H9 (cell line): ENCODE data around the gene NPAS3. TPM values are rescaled to one million over a fixed set of nuclear protein-coding genes. Genes with fewer than 3 reads are reported as not detected.

Experiments used
- DNase-seq: peaks from one replicate; pipeline ENCODE4 v3.0.0-alpha.2; 2017
- H2AFZ ChIP-seq: one replicate; pipeline ENCODE4 v1.6.1; 2013; ENCODE audit warnings: mild to moderate bottlenecking, low read length, control low read depth, moderate library complexity
- H2AK5ac ChIP-seq: 2 replicates; pipeline ENCODE4 v1.6.1; 2013; ENCODE audit warnings: low read length, control low read depth, mixed read lengths; ENCODE audit not compliant: insufficient read length
- H2BK120ac ChIP-seq: one replicate; pipeline ENCODE4 v1.6.1; 2013; ENCODE audit warnings: low read depth, mild to moderate bottlenecking, low read length, control low read depth, inconsistent platforms; ENCODE audit not compliant: poor library complexity, severe bottlenecking
- H2BK12ac ChIP-seq: 2 replicates; pipeline ENCODE4 v1.6.1; 2013; ENCODE audit warnings: low read length, control low read depth, mixed read lengths, low read depth; ENCODE audit not compliant: insufficient read length
- H2BK15ac ChIP-seq: 2 replicates; pipeline ENCODE4 v1.6.1; 2013; ENCODE audit warnings: low read depth, low read length, control low read depth
- H2BK20ac ChIP-seq: one replicate; pipeline ENCODE4 v1.6.1; 2013; ENCODE audit warnings: low read depth, mild to moderate bottlenecking, low read length, control low read depth, inconsistent platforms; ENCODE audit not compliant: poor library complexity, severe bottlenecking
- H2BK5ac ChIP-seq: 2 replicates; pipeline ENCODE4 v1.6.1; 2013; ENCODE audit warnings: low read length, control low read depth, mixed read lengths; ENCODE audit not compliant: insufficient read length
- H3K14ac ChIP-seq: 2 replicates; pipeline ENCODE4 v1.6.1; 2013; ENCODE audit warnings: low read length, control low read depth; ENCODE audit not compliant: insufficient read depth
- H3K18ac ChIP-seq: 2 replicates; pipeline ENCODE4 v1.6.1; 2013; ENCODE audit warnings: low read depth, mild to moderate bottlenecking, mixed read lengths, low read length, control low read depth; ENCODE audit not compliant: insufficient read length
- H3K23ac ChIP-seq: 2 replicates; pipeline ENCODE4 v1.6.1; 2013; ENCODE audit warnings: low read length, control low read depth, mixed read lengths, low read depth; ENCODE audit not compliant: insufficient read length
- H3K23me2 ChIP-seq: 2 replicates; pipeline ENCODE4 v1.6.1; 2013; ENCODE audit warnings: low read depth, mild to moderate bottlenecking, mixed read lengths, low read length, control low read depth; ENCODE audit not compliant: insufficient read length, poor library complexity, severe bottlenecking
- H3K27ac ChIP-seq: 2 replicates; pipeline ENCODE4 v1.5.1; 2013; ENCODE audit warnings: low read length, control low read depth, mixed read lengths, low read depth; ENCODE audit not compliant: insufficient read length
- H3K27me3 ChIP-seq: 2 replicates; pipeline ENCODE4 v1.6.1; 2013; ENCODE audit warnings: low read length, control low read depth, inconsistent platforms; ENCODE audit not compliant: insufficient read depth
- H3K4ac ChIP-seq: 2 replicates; pipeline ENCODE4 v1.6.1; 2013; ENCODE audit warnings: low read depth, mild to moderate bottlenecking, control low read depth, inconsistent platforms, low read length, moderate library complexity
- H3K4me1 ChIP-seq: 2 replicates; pipeline ENCODE4 v1.6.1; 2013; ENCODE audit warnings: low read length, control low read depth, inconsistent platforms; ENCODE audit not compliant: insufficient read depth
- H3K4me2 ChIP-seq: 2 replicates; pipeline ENCODE4 v1.6.1; 2013; ENCODE audit warnings: low read length, control low read depth, mixed read lengths; ENCODE audit not compliant: insufficient read length, insufficient read depth
- H3K56ac ChIP-seq: 2 replicates; pipeline ENCODE4 v1.6.1; 2013; ENCODE audit warnings: low read depth, mild to moderate bottlenecking, mixed read lengths, low read length, control low read depth; ENCODE audit not compliant: insufficient read length
- H3K79me1 ChIP-seq: 2 replicates; pipeline ENCODE4 v1.6.1; 2013; ENCODE audit warnings: low read depth, mild to moderate bottlenecking, moderate library complexity, low read length, control low read depth, inconsistent platforms; ENCODE audit not compliant: insufficient read depth, poor library complexity, severe bottlenecking
- H3K79me2 ChIP-seq: 2 replicates; pipeline ENCODE4 v1.6.1; 2013; ENCODE audit warnings: low read length, control low read depth, inconsistent platforms; ENCODE audit not compliant: insufficient read depth
- H3K9ac ChIP-seq: 2 replicates; pipeline ENCODE4 v1.6.1; 2013; ENCODE audit warnings: low read length, control low read depth, mixed read lengths; ENCODE audit not compliant: insufficient read length; ENCODE audit errors: extremely low read depth
- H3K9me3 ChIP-seq: one replicate; pipeline ENCODE4 v1.6.1; 2013; ENCODE audit warnings: low read depth, low read length, inconsistent platforms; ENCODE audit not compliant: control insufficient read depth
- H3T11ph ChIP-seq: one replicate; pipeline ENCODE4 v1.6.1; 2013; ENCODE audit warnings: mild to moderate bottlenecking, low read length, control low read depth, inconsistent platforms
- H4K20me1 ChIP-seq: one replicate; pipeline ENCODE4 v1.6.1; 2013; ENCODE audit not compliant: control insufficient read depth, insufficient read length, insufficient read depth
- H4K5ac ChIP-seq: 2 replicates; pipeline ENCODE4 v1.6.1; 2013; ENCODE audit warnings: low read depth, mild to moderate bottlenecking, mixed read lengths, low read length, control low read depth; ENCODE audit not compliant: insufficient read length
- H4K8ac ChIP-seq: replicated peaks from 2 replicates; pipeline ENCODE4 v1.6.1; 2013; ENCODE audit warnings: low read length, control low read depth, mixed read lengths, low read depth; ENCODE audit not compliant: insufficient read length
- H4K91ac ChIP-seq: 2 replicates; pipeline ENCODE4 v1.6.1; 2013; ENCODE audit warnings: low read depth, mild to moderate bottlenecking, moderate library complexity, mixed read lengths, low read length, control low read depth; ENCODE audit not compliant: insufficient read length
- H3K27ac Mint-ChIP-seq, 3 experiments: 2 replicates in 2 of 3; 3 replicates in 1 of 3; pipeline ENCODE4 v1.8.0; 2020 to 2021; ENCODE audit warnings: mixed read lengths in 3 of 3, mild to moderate bottlenecking in 1 of 3, moderate library complexity in 1 of 3
- H3K27me3 Mint-ChIP-seq: 2 replicates; pipeline ENCODE4 v1.8.0; 2021; ENCODE audit warnings: low read depth, mild to moderate bottlenecking, moderate library complexity, mixed read lengths
- H3K36me3 Mint-ChIP-seq, 3 experiments: 2 replicates in 2 of 3; 3 replicates in 1 of 3; pipeline ENCODE4 v1.8.0; 2020 to 2021; ENCODE audit warnings: low read depth in 3 of 3, mixed read lengths in 3 of 3; ENCODE audit not compliant: insufficient read depth in 1 of 3
- H3K4me1 Mint-ChIP-seq, 2 experiments: 2 replicates each; pipeline ENCODE4 v1.8.0; 2020; ENCODE audit warnings: mixed read lengths in 2 of 2
- H3K4me3 Mint-ChIP-seq, 2 experiments: 2 replicates in 1 of 2; 3 replicates in 1 of 2; pipeline ENCODE4 v1.8.0; 2020 to 2021; ENCODE audit warnings: mild to moderate bottlenecking in 2 of 2, mixed read lengths in 2 of 2, moderate library complexity in 1 of 2
- H3K9me3 Mint-ChIP-seq, 2 experiments: 2 replicates in 1 of 2; 3 replicates in 1 of 2; pipeline ENCODE4 v1.8.0; 2020; ENCODE audit warnings: mild to moderate bottlenecking in 2 of 2, mixed read lengths in 2 of 2, moderate library complexity in 1 of 2
- whole genome bisulfite sequencing: extraction: QIAGEN DNeasy Blood & Tissue Kit; methylation state at CpG from one replicate; pipeline ENCODE4 v1.1.7; 2013; ENCODE audit warnings: missing lambda C conversion rate, low lambda C conversion rate, mixed read lengths; ENCODE audit not compliant: insufficient read length; ENCODE audit errors: extremely low coverage; 5-methylcytosine and 5-hydroxymethylcytosine counted together
- total RNA-seq: library from RNA; stranded (reverse); gene quantifications from 2 replicates; pipeline ENCODE4 v1.2.1, GENCODE V29; 2021
- TF ChIP-seq, protein P1 (sequence below): fragments of 200-600 bp; sonication (generic); conservative IDR thresholded peaks from 3 replicates; pipeline ENCODE4 v1.8.0; 2021; ENCODE audit warnings: antibody characterized with exemption, mild to moderate bottlenecking

NPAS3 gene
- total RNA-seq, 1 experiment from 2014 or later = 0.17 TPM

DNA sequence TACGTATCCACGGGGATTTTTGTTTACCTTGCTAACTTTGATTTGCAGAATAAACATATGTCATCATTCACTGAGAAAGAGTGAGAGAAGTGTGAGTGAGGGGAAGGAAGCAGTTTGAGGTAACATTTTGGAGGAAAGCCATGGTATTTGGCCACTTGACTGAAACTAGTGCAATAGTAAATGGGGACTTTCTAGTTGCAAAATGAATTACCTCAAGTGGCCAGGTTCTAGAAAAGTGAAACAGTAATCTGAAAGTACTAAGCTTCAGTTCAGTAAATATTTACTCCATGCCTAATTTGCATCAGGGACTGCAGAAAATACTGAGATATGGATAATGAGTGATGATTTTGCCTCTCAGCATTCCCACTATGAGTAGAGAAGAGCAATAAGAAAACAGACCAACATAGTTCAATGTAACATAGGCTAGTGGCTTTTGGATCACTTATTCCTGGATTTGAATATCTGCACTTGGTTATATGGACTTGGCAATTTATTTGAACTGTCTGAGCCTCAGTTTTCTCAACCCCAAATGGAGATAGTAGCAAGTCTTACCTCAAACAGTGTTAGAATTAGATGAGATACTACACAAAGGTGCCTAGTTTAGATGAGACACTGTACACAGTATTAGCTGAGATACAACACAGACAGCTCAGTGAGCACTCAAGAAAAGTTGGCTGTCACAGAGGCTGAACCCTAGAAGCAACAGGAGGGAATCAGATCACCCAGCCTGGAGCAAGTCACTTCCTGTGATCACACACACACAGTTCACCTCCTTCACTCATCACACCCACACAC is 439.1 kb downstream of the NPAS3 start:
- Histone ChIP-seq H3K4me1 (no peaks in the 10 kb centered on the region), H2AK5ac (no peak overlapping the region), H3K79me2 (no peaks in the 10 kb centered on the region), H3K23me2 (no peaks in the 10 kb centered on the region), H3K9ac (no peak overlapping the region), H4K20me1 (no peaks in the 10 kb centered on the region), H2BK120ac (no peak overlapping the region), H3K14ac (no peak overlapping the region), H2BK5ac (no peak overlapping the region), H2BK12ac (no peak overlapping the region), H3T11ph (no peak overlapping the region), H3K9me3 (no peaks in the 10 kb centered on the region), H3K4me2 (no peak overlapping the region), H4K8ac (no peak overlapping the region), H3K18ac (no peak overlapping the region), H4K5ac (no peak overlapping the region), H2BK20ac (no peak overlapping the region), H4K91ac (no peak overlapping the region), H3K23ac (no peak overlapping the region), H3K56ac (no peak overlapping the region), H3K4ac (no peak overlapping the region), H3K27ac (no peak overlapping the region), H3K27me3 (no peaks in the 10 kb centered on the region), H3K79me1 (no peaks in the 10 kb centered on the region), H2BK15ac (no peak overlapping the region), H2AFZ (no peak overlapping the region)
- Mint-ChIP-seq H3K27me3 (no peaks in the 10 kb centered on the region), H3K4me1 (peaks cover 0 to 6% of the 10 kb centered on the region in 2 experiments; a peak in 3 of 4 replicates), H3K27ac (no peak overlapping the region), H3K9me3 (peaks cover 0 to 2% of the 10 kb centered on the region in 2 experiments; a peak in 1 of 5 replicates), H3K36me3 (peaks cover 0 to 1% (median 0%) of the 10 kb centered on the region in 3 experiments; a peak in 2 of 7 replicates), H3K4me3 (no peak overlapping the region)
- TF ChIP-seq, protein P1, sequence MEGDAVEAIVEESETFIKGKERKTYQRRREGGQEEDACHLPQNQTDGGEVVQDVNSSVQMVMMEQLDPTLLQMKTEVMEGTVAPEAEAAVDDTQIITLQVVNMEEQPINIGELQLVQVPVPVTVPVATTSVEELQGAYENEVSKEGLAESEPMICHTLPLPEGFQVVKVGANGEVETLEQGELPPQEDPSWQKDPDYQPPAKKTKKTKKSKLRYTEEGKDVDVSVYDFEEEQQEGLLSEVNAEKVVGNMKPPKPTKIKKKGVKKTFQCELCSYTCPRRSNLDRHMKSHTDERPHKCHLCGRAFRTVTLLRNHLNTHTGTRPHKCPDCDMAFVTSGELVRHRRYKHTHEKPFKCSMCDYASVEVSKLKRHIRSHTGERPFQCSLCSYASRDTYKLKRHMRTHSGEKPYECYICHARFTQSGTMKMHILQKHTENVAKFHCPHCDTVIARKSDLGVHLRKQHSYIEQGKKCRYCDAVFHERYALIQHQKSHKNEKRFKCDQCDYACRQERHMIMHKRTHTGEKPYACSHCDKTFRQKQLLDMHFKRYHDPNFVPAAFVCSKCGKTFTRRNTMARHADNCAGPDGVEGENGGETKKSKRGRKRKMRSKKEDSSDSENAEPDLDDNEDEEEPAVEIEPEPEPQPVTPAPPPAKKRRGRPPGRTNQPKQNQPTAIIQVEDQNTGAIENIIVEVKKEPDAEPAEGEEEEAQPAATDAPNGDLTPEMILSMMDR = no peak
- WGBS = no CpG with 5 or more reads among the region's 2 CpGs
- no peak for DNase-seq
